ENCODE data around the gene PIK3R1. TPM values are rescaled to one million over a fixed set of nuclear protein-coding genes. Genes with fewer than 3 reads are reported as not detected.

The PIK3R1 gene
- total RNA-seq, 2 donors from 2014 or later, result 71.6 to 81.2 TPM

DNA sequence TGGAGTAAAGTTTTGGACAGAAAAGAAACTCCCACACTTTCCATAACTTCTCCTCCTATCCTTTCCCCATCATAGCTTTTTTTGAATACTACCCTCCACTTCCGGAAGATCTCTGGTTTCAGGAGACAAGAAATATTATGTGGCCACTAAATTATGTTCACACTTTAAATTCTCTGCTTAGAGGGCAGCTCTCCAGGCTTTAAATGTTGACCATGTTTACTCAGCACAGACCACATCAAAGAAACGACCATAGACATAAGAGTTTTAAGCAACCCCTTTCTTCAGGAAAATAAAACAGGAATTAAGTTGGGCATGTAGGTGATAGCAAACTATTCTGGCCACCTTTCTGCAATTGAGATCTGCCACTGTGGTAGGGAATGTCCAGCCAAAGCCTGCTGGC, 97.8 kb downstream of the PIK3R1 start:
- no peaks in the 10 kb centered on the region for H3K9me3 ChIP-seq
- TF ChIP-seq POLR2A (IDR thresholded peaks at IDR 0.05), result no peak
- TF ChIP-seq, protein P1, sequence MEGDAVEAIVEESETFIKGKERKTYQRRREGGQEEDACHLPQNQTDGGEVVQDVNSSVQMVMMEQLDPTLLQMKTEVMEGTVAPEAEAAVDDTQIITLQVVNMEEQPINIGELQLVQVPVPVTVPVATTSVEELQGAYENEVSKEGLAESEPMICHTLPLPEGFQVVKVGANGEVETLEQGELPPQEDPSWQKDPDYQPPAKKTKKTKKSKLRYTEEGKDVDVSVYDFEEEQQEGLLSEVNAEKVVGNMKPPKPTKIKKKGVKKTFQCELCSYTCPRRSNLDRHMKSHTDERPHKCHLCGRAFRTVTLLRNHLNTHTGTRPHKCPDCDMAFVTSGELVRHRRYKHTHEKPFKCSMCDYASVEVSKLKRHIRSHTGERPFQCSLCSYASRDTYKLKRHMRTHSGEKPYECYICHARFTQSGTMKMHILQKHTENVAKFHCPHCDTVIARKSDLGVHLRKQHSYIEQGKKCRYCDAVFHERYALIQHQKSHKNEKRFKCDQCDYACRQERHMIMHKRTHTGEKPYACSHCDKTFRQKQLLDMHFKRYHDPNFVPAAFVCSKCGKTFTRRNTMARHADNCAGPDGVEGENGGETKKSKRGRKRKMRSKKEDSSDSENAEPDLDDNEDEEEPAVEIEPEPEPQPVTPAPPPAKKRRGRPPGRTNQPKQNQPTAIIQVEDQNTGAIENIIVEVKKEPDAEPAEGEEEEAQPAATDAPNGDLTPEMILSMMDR (IDR thresholded peaks at IDR 0.05), result no peak
- TF ChIP-seq POLR2AphosphoS5 (IDR thresholded peaks at IDR 0.05), result no peak
- H3K27ac ChIP-seq, result no peak overlapping the region
- H3K4me3 ChIP-seq, result no peak overlapping the region
- intact Hi-C loops (cut with DNase I), result no loop called here
- no peak for DNase-seq (ENCODE audit: low spot score)
- WGBS, result 64% methylated on average over 2 of the region's 2 CpGs
- no peaks in the 10 kb centered on the region for H3K4me1 ChIP-seq (replicated peaks)
- no peaks in the 10 kb centered on the region for H3K27me3 ChIP-seq (replicated peaks; ENCODE audit: insufficient read depth)
- no peaks in the 10 kb centered on the region for H3K36me3 ChIP-seq

DNA sequence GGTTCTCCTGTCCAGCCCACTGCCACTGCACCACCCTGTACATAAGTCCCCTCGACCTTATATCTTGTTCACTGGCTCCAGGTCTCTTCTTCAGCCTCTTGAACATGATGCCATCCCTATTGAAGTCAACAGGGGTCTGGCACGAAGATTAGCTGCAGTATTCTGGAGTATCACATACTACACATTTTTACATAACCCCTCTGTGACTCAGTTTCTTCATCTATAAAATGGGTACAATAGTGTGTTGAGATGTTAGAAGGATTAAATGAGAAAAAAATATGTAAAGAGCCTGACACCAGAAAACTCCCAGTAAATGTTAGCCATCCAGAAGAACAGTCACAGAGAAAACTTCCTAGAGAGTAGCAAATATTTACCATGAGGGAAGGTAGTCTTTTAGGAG, 98.9 kb downstream of the PIK3R1 start:
- 88% methylated on average over 2 of the region's 2 CpGs for WGBS

DNA sequence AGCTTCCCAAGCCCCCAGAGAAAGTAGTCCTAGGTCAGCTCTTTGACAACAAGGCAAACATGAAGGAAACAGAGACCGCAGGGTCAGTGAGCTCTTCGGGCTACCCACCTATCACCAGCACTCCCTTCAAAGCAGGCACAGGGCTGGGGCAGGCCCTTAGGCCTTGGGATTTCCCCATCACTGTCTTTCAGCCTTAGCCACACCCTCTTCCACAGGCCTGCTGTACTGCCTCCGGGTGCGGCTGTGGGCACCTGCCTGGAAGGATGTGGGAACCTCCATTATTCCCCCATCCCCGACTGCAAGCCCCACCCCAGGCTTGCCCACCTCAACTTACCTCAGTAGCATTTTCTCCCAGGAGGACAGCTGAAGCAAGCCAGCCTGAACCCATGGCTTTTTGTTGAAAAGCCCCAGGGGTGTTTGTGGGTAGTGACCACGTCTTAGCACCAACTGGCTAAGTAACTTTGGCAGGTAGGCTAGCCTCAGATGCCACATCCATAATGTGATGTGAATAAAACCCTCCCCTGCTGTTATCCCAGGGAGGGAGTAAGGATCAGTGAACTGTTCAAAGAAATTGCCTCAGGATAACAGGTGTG, 100.2 kb downstream of the PIK3R1 start:
- Histone ChIP-seq H3K9me3 (no peaks in the 10 kb centered on the region), H3K27me3 (replicated peaks; ENCODE audit: insufficient read depth) (no peaks in the 10 kb centered on the region), H3K27ac (no peak overlapping the region), H3K4me1 (replicated peaks) (no peaks in the 10 kb centered on the region), H3K36me3 (no peaks in the 10 kb centered on the region), H3K4me3 (no peak overlapping the region)
- intact Hi-C loops (cut with DNase I), result no loop called here
- TF ChIP-seq POLR2AphosphoS5 (IDR thresholded peaks at IDR 0.05) (no peak), POLR2A (IDR thresholded peaks at IDR 0.05) (no peak)
- TF ChIP-seq, protein P1 (IDR thresholded peaks at IDR 0.05), result no peak
- no peak for DNase-seq (ENCODE audit: low spot score)
- WGBS, result 72% methylated on average over 6 of the region's 6 CpGs

More for the DNA sequence above, 98.9 kb downstream of the PIK3R1 start:
- Histone ChIP-seq H3K4me3 (no peak overlapping the region), H3K27me3 (replicated peaks; ENCODE audit: insufficient read depth) (no peaks in the 10 kb centered on the region), H3K4me1 (replicated peaks) (no peaks in the 10 kb centered on the region), H3K9me3 (no peaks in the 10 kb centered on the region), H3K27ac (no peak overlapping the region), H3K36me3 (no peaks in the 10 kb centered on the region)
- TF ChIP-seq POLR2A (IDR thresholded peaks at IDR 0.05), result no peak
- TF ChIP-seq, protein P1 (IDR thresholded peaks at IDR 0.05), result no peak
- no peak for TF ChIP-seq POLR2AphosphoS5 (IDR thresholded peaks at IDR 0.05)
- DNase-seq (ENCODE audit: low spot score), result no peak
- intact Hi-C loops (cut with DNase I), result no loop called here

- WGBS, result 82% methylated on average over 3 of the region's 3 CpGs
- H3K36me3 ChIP-seq, result no peaks in the 10 kb centered on the region
- no peak overlapping the region for H3K27ac ChIP-seq
- H3K27me3 ChIP-seq (replicated peaks; ENCODE audit: insufficient read depth), result no peaks in the 10 kb centered on the region
- TF ChIP-seq, protein P1 (IDR thresholded peaks at IDR 0.05), result no peak
- TF ChIP-seq POLR2AphosphoS5 (IDR thresholded peaks at IDR 0.05) (no peak), POLR2A (IDR thresholded peaks at IDR 0.05) (no peak)
- no peak for DNase-seq (ENCODE audit: low spot score)
- H3K9me3 ChIP-seq, result no peaks in the 10 kb centered on the region
- intact Hi-C loops (cut with DNase I), result no loop called here
- no peak overlapping the region for H3K4me3 ChIP-seq
- H3K4me1 ChIP-seq (replicated peaks), result no peaks in the 10 kb centered on the region
Observed at GRCh38 chr5:68316469-68316868, 100.9 kb downstream of the PIK3R1 start.

GRCh38 chr5:68317646-68318045, 102.1 kb downstream of the PIK3R1 start:
- no peak for DNase-seq (ENCODE audit: low spot score)
- Histone ChIP-seq H3K9me3 (no peaks in the 10 kb centered on the region), H3K4me1 (replicated peaks) (no peaks in the 10 kb centered on the region), H3K36me3 (no peaks in the 10 kb centered on the region), H3K27me3 (replicated peaks; ENCODE audit: insufficient read depth) (no peaks in the 10 kb centered on the region), H3K4me3 (no peak overlapping the region), H3K27ac (no peak overlapping the region)
- 92% methylated on average over 5 of the region's 5 CpGs for WGBS
- no peak for TF ChIP-seq POLR2AphosphoS5 (IDR thresholded peaks at IDR 0.05)
- no peak for TF ChIP-seq POLR2A (IDR thresholded peaks at IDR 0.05)
- TF ChIP-seq, protein P1 (IDR thresholded peaks at IDR 0.05), result no peak
- intact Hi-C loops (cut with DNase I), result no loop called here

All from prostate gland (tissue), 2 donors.